Neural progenitor cell (in vitro differentiated cells): ENCODE measurements around the gene PIP5K1B.

Source experiments
- EZH2 ChIP-seq: fragments of 200-600 bp; sonication (generic); IDR thresholded peaks from 2 replicates; pipeline ENCODE4 v1.6.1; 2017; ENCODE audit warnings: antibody characterized with exemption, mild to moderate bottlenecking, moderate library complexity
- TF ChIP-seq, protein P1 (sequence below): fragments of 200-600 bp; sonication (generic); IDR thresholded peaks from 2 replicates; pipeline ENCODE4 v1.5.1; 2017; ENCODE audit warnings: antibody characterized with exemption, mild to moderate bottlenecking

- TF ChIP-seq, protein P1, sequence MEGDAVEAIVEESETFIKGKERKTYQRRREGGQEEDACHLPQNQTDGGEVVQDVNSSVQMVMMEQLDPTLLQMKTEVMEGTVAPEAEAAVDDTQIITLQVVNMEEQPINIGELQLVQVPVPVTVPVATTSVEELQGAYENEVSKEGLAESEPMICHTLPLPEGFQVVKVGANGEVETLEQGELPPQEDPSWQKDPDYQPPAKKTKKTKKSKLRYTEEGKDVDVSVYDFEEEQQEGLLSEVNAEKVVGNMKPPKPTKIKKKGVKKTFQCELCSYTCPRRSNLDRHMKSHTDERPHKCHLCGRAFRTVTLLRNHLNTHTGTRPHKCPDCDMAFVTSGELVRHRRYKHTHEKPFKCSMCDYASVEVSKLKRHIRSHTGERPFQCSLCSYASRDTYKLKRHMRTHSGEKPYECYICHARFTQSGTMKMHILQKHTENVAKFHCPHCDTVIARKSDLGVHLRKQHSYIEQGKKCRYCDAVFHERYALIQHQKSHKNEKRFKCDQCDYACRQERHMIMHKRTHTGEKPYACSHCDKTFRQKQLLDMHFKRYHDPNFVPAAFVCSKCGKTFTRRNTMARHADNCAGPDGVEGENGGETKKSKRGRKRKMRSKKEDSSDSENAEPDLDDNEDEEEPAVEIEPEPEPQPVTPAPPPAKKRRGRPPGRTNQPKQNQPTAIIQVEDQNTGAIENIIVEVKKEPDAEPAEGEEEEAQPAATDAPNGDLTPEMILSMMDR = no peak
- no peak for TF ChIP-seq EZH2
Measured at GRCh38 chr9:68851657-68852056, 146.6 kb downstream of the PIP5K1B start.
